ENCODE measurements around the gene FTH1.

The FTH1 gene

DNA sequence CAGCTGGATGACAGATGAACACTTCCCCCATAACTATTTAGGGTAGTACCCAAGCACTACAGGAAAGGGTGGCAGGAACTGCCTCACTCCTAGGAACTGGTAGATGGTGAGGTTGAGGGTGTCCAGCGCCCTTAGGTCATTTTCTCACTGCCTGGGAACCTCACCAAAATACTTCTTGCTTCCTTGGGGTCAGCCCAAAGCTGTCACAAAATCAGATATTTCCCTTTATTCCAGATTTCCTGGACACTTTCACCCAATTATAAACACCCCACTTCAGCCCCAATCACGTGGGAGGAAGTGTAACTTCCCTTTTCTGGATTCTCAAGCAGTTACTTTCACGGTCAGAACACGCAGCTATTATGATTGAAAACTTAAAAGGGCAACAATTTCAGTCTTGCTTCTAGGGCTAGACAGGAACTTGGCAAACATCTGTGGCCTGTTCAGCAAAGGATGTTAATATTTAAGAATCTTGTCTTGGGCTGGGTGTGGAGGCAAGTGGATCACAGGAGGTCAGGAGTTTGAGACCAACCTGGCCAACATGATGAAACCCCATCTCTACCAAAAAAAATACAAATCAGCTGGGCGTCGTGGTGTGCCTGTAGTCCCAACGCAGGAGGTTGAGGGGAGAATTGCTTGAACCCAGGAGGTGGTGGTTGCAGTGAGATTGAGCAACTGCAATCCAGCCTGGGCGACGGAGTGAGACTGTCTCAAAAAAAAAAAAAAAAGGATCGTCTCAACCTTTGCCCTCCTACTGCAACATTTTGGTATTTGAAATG is 4.0 kb downstream of the FTH1 start:
- H3K9me3 ChIP-seq (ENCODE audit: control extremely low read depth in 1 of 5, control insufficient read depth in 4 of 5, insufficient read depth in 2 of 5, low read depth in 1 of 5, low read length in 4 of 5), result no peaks in the 10 kb centered on the region
- CTCF ChIA-PET, result interaction anchor here (1.3 to 10.5 kb wide), 7 partner anchors 8 to 166 kb away, joined by 3 to 49 read pairs (median 6); partner anchors contain the start of gene BEST1
- H3K27me3 ChIP-seq (replicated peaks in 2 of 5; ENCODE audit: control insufficient read depth in 4 of 5, insufficient read depth in 5 of 5, low read length in 4 of 5), result no peaks in the 10 kb centered on the region
- POLR2A ChIA-PET, result interaction anchor here (0.7 to 2.6 kb wide), 11 partner anchors 8 to 118 kb away, joined by 3 to 16 read pairs (median 5); no protein-coding TSS in a partner anchor
- WGBS (ENCODE audit: insufficient coverage), result 0% methylated on average over 1 of the region's 10 CpGs
- H3K4me3 ChIP-seq (ENCODE audit: control insufficient read depth in 1 of 7, extremely low read depth in 1 of 7, insufficient read depth in 4 of 7, low read depth in 2 of 7, low read length in 6 of 7), result peak overlapping the region in 5 of 7 experiments; percentile 2 to 49 (median 36)
- H3K36me3 ChIP-seq (ENCODE audit: control insufficient read depth in 4 of 4, insufficient read depth in 4 of 4, low read length in 3 of 4), result peaks cover 2 to 20% (median 16%) of the 10 kb centered on the region in 4 experiments
- DNase-seq, result peak; percentile 83 to 93 (median 91)
- peaks cover 19 to 60% (median 58%) of the 10 kb centered on the region in 4 experiments for H3K4me1 ChIP-seq (ENCODE audit: control extremely low read depth in 1 of 4, control insufficient read depth in 4 of 4, insufficient read depth in 4 of 4, low read length in 3 of 4)
- peak overlapping the region; percentile 13 to 61 for H3K27ac ChIP-seq (ENCODE audit: insufficient read depth in 1 of 2, low read depth in 1 of 2, low read length in 2 of 2, poor library complexity in 1 of 2, severe bottlenecking in 2 of 2)

- Histone ChIP-seq H3K4me1 (ENCODE audit: control extremely low read depth in 1 of 4, control insufficient read depth in 4 of 4, insufficient read depth in 4 of 4, low read length in 3 of 4) (peaks cover 19 to 55% (median 54%) of the 10 kb centered on the region in 4 experiments), H3K36me3 (ENCODE audit: control insufficient read depth in 4 of 4, insufficient read depth in 4 of 4, low read length in 3 of 4) (peaks cover 2 to 20% (median 17%) of the 10 kb centered on the region in 4 experiments), H3K4me3 (ENCODE audit: control insufficient read depth in 1 of 7, extremely low read depth in 1 of 7, insufficient read depth in 4 of 7, low read depth in 2 of 7, low read length in 6 of 7) (peak overlapping the region in 1 of 7 experiments; percentile 40), H3K27me3 (replicated peaks in 2 of 5; ENCODE audit: control insufficient read depth in 4 of 5, insufficient read depth in 5 of 5, low read length in 4 of 5) (no peaks in the 10 kb centered on the region), H3K9me3 (ENCODE audit: control extremely low read depth in 1 of 5, control insufficient read depth in 4 of 5, insufficient read depth in 2 of 5, low read depth in 1 of 5, low read length in 4 of 5) (no peaks in the 10 kb centered on the region), H3K27ac (ENCODE audit: insufficient read depth in 1 of 2, low read depth in 1 of 2, low read length in 2 of 2, poor library complexity in 1 of 2, severe bottlenecking in 2 of 2) (peak overlapping the region; percentile 13 to 61)
- DNase-seq, result no peak
- CTCF ChIA-PET, result interaction anchor here (1.6 to 10.5 kb wide), 6 partner anchors 8 to 166 kb away, joined by 3 to 49 read pairs (median 12); partner anchors contain the start of gene BEST1
- POLR2A ChIA-PET, result interaction anchor here (0.9 to 2.6 kb wide), 10 partner anchors 8 to 119 kb away, joined by 3 to 16 read pairs (median 4); no protein-coding TSS in a partner anchor
- WGBS (ENCODE audit: insufficient coverage), result 94% methylated on average over 3 of the region's 3 CpGs
Measured at GRCh38 chr11:61963016-61963281, 4.5 kb downstream of the FTH1 start.

GRCh38 chr11:61962213-61963015 is 5.0 kb downstream of the FTH1 start:
- peak in 2 of 3 donors; percentile 26 to 38 for DNase-seq
- H3K4me1 ChIP-seq (ENCODE audit: control extremely low read depth in 1 of 4, control insufficient read depth in 4 of 4, insufficient read depth in 4 of 4, low read length in 3 of 4), result peaks cover 19 to 54% (median 53%) of the 10 kb centered on the region in 4 experiments
- peaks cover 2 to 20% (median 17%) of the 10 kb centered on the region in 4 experiments for H3K36me3 ChIP-seq (ENCODE audit: control insufficient read depth in 4 of 4, insufficient read depth in 4 of 4, low read length in 3 of 4)
- H3K27ac ChIP-seq (ENCODE audit: insufficient read depth in 1 of 2, low read depth in 1 of 2, low read length in 2 of 2, poor library complexity in 1 of 2, severe bottlenecking in 2 of 2), result no peak overlapping the region
- H3K27me3 ChIP-seq (replicated peaks in 2 of 5; ENCODE audit: control insufficient read depth in 4 of 5, insufficient read depth in 5 of 5, low read length in 4 of 5), result no peaks in the 10 kb centered on the region
- ChIA-PET CTCF (interaction anchor here (1.6 to 10.5 kb wide), 6 partner anchors 7 to 165 kb away, joined by 3 to 49 read pairs (median 12); partner anchors contain the start of gene BEST1), POLR2A (interaction anchor here (0.9 to 2.6 kb wide), 6 partner anchors 9 to 119 kb away, joined by 3 to 16 read pairs (median 4); no protein-coding TSS in a partner anchor)
- 81% methylated on average over 12 of the region's 12 CpGs for WGBS (ENCODE audit: insufficient coverage)
- no peaks in the 10 kb centered on the region for H3K9me3 ChIP-seq (ENCODE audit: control extremely low read depth in 1 of 5, control insufficient read depth in 4 of 5, insufficient read depth in 2 of 5, low read depth in 1 of 5, low read length in 4 of 5)
- peak overlapping the region in 1 of 7 experiments; percentile 40 for H3K4me3 ChIP-seq (ENCODE audit: control insufficient read depth in 1 of 7, extremely low read depth in 1 of 7, insufficient read depth in 4 of 7, low read depth in 2 of 7, low read length in 6 of 7)

GRCh38 chr11:61961570-61962212 is 5.7 kb downstream of the FTH1 start:
- Histone ChIP-seq H3K4me1 (ENCODE audit: control extremely low read depth in 1 of 4, control insufficient read depth in 4 of 4, insufficient read depth in 4 of 4, low read length in 3 of 4) (peaks cover 19 to 56% (median 52%) of the 10 kb centered on the region in 4 experiments), H3K4me3 (ENCODE audit: control insufficient read depth in 1 of 7, extremely low read depth in 1 of 7, insufficient read depth in 4 of 7, low read depth in 2 of 7, low read length in 6 of 7) (no peak overlapping the region), H3K27me3 (replicated peaks in 2 of 5; ENCODE audit: control insufficient read depth in 4 of 5, insufficient read depth in 5 of 5, low read length in 4 of 5) (no peaks in the 10 kb centered on the region), H3K36me3 (ENCODE audit: control insufficient read depth in 4 of 4, insufficient read depth in 4 of 4, low read length in 3 of 4) (peaks cover 2 to 20% (median 17%) of the 10 kb centered on the region in 4 experiments), H3K27ac (ENCODE audit: insufficient read depth in 1 of 2, low read depth in 1 of 2, low read length in 2 of 2, poor library complexity in 1 of 2, severe bottlenecking in 2 of 2) (no peak overlapping the region), H3K9me3 (ENCODE audit: control extremely low read depth in 1 of 5, control insufficient read depth in 4 of 5, insufficient read depth in 2 of 5, low read depth in 1 of 5, low read length in 4 of 5) (no peaks in the 10 kb centered on the region)
- ChIA-PET CTCF (interaction anchor here (1.5 to 10.5 kb wide), 5 partner anchors 9 to 120 kb away, joined by 4 to 49 read pairs (median 17); no protein-coding TSS in a partner anchor), POLR2A (interaction anchor here (0.6 to 2.6 kb wide), 3 partner anchors 18 to 96 kb away, joined by 3 to 5 read pairs (median 3); no protein-coding TSS in a partner anchor)
- DNase-seq, result no peak
- WGBS (ENCODE audit: insufficient coverage), result 92% methylated on average over 7 of the region's 8 CpGs

GRCh38 chr11:61960532-61960931 is 6.9 kb downstream of the FTH1 start:
- 100% methylated on average over 1 of the region's 3 CpGs for WGBS (ENCODE audit: insufficient coverage)
- CTCF ChIA-PET, result interaction anchor here (1.1 to 10.5 kb wide), 7 partner anchors 10 to 121 kb away, joined by 3 to 49 read pairs (median 5); no protein-coding TSS in a partner anchor

DNA sequence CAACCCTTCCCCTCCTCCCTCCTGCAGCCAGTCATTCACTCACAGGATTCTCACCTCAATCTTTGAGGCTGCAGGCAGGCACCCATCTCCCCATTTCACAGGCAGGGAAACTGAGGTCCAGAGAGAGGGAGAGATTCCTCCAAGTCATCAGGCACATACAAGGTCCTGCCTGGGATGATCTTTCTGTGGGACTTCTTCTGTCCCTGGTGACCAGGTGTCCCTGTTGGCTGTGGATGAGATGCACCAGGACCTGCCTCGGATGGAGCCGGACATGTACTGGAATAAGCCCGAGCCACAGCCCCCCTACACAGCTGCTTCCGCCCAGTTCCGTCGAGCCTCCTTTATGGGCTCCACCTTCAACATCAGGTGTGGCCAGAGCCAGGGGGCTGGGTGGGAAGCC is 7.8 kb downstream of the FTH1 start:
- H3K27me3 ChIP-seq (replicated peaks in 2 of 5; ENCODE audit: control insufficient read depth in 4 of 5, insufficient read depth in 5 of 5, low read length in 4 of 5), result peaks cover 0 to 5% (median 0%) of the 10 kb centered on the region in 5 experiments
- H3K36me3 ChIP-seq (ENCODE audit: control insufficient read depth in 4 of 4, insufficient read depth in 4 of 4, low read length in 3 of 4), result peaks cover 0 to 9% (median 6%) of the 10 kb centered on the region in 4 experiments
- no peak overlapping the region for H3K4me3 ChIP-seq (ENCODE audit: control insufficient read depth in 1 of 7, extremely low read depth in 1 of 7, insufficient read depth in 4 of 7, low read depth in 2 of 7, low read length in 6 of 7)
- CTCF ChIA-PET, result interaction anchor here (1.3 to 10.5 kb wide), 6 partner anchors 8 to 122 kb away, joined by 3 to 49 read pairs (median 6); partner anchors contain the start of gene FTH1
- POLR2A ChIA-PET, result no interaction called here
- peaks cover 7 to 48% (median 45%) of the 10 kb centered on the region in 4 experiments for H3K4me1 ChIP-seq (ENCODE audit: control extremely low read depth in 1 of 4, control insufficient read depth in 4 of 4, insufficient read depth in 4 of 4, low read length in 3 of 4)
- DNase-seq, result no peak
- WGBS (ENCODE audit: insufficient coverage), result 100% methylated on average over 3 of the region's 6 CpGs
- H3K9me3 ChIP-seq (ENCODE audit: control extremely low read depth in 1 of 5, control insufficient read depth in 4 of 5, insufficient read depth in 2 of 5, low read depth in 1 of 5, low read length in 4 of 5), result no peaks in the 10 kb centered on the region
- no peak overlapping the region for H3K27ac ChIP-seq (ENCODE audit: insufficient read depth in 1 of 2, low read depth in 1 of 2, low read length in 2 of 2, poor library complexity in 1 of 2, severe bottlenecking in 2 of 2)

More at GRCh38 chr11:61960532-61960931, 6.9 kb downstream of the FTH1 start:
- Histone ChIP-seq H3K4me1 (ENCODE audit: control extremely low read depth in 1 of 4, control insufficient read depth in 4 of 4, insufficient read depth in 4 of 4, low read length in 3 of 4) (peaks cover 15 to 49% (median 46%) of the 10 kb centered on the region in 4 experiments), H3K27ac (ENCODE audit: insufficient read depth in 1 of 2, low read depth in 1 of 2, low read length in 2 of 2, poor library complexity in 1 of 2, severe bottlenecking in 2 of 2) (no peak overlapping the region), H3K9me3 (ENCODE audit: control extremely low read depth in 1 of 5, control insufficient read depth in 4 of 5, insufficient read depth in 2 of 5, low read depth in 1 of 5, low read length in 4 of 5) (no peaks in the 10 kb centered on the region), H3K4me3 (ENCODE audit: control insufficient read depth in 1 of 7, extremely low read depth in 1 of 7, insufficient read depth in 4 of 7, low read depth in 2 of 7, low read length in 6 of 7) (no peak overlapping the region), H3K27me3 (replicated peaks in 2 of 5; ENCODE audit: control insufficient read depth in 4 of 5, insufficient read depth in 5 of 5, low read length in 4 of 5) (peaks cover 0 to 5% (median 0%) of the 10 kb centered on the region in 5 experiments), H3K36me3 (ENCODE audit: control insufficient read depth in 4 of 4, insufficient read depth in 4 of 4, low read length in 3 of 4) (peaks cover 0 to 15% (median 14%) of the 10 kb centered on the region in 4 experiments)
- no peak for DNase-seq
- POLR2A ChIA-PET, result no interaction called here

Data from common myeloid progenitor, CD34-positive (primary cell).